WTC11 (cell line): ENCODE data around the gene CLSTN2.

Experiments
- CREB1 ChIP-seq: sonication (generic); formaldehyde crosslinking; IDR thresholded peaks from 2 replicates; pipeline ENCODE4 v1.8.0; 2023; ENCODE audit warnings: mild to moderate bottlenecking, missing genetic modification reagents
- GABPB1 ChIP-seq: sonication (generic); formaldehyde crosslinking; IDR thresholded peaks from 2 replicates; pipeline ENCODE4 v1.8.1; 2023; ENCODE audit warnings: mild to moderate bottlenecking, missing genetic modification reagents
- IRF2 ChIP-seq: sonication (generic); formaldehyde crosslinking; IDR thresholded peaks from 2 replicates; pipeline ENCODE4 v1.8.0; 2022; ENCODE audit warnings: low read depth, missing genetic modification reagents, borderline replicate concordance
- MAX ChIP-seq: sonication (generic); formaldehyde crosslinking; IDR thresholded peaks from 2 replicates; pipeline ENCODE4 v1.8.0; 2022; ENCODE audit warnings: mild to moderate bottlenecking, missing genetic modification reagents
- NFATC4 ChIP-seq: fragments of 250-450 bp; sonication (Bioruptor Pico); IDR thresholded peaks from 2 replicates; pipeline ENCODE4 v1.9.0; 2021; ENCODE audit warnings: mild to moderate bottlenecking
- PREB ChIP-seq: sonication (generic); formaldehyde crosslinking; IDR thresholded peaks from 2 replicates; pipeline ENCODE4 v1.8.1; 2022; ENCODE audit warnings: mild to moderate bottlenecking, missing genetic modification reagents, moderate library complexity, borderline replicate concordance
- TEAD4 ChIP-seq: sonication (generic); formaldehyde crosslinking; IDR thresholded peaks from 2 replicates; pipeline ENCODE4 v1.8.0; 2022; ENCODE audit warnings: mild to moderate bottlenecking, missing genetic modification reagents
- ZNF121 ChIP-seq: sonication (generic); formaldehyde crosslinking; IDR thresholded peaks from 2 replicates; pipeline ENCODE4 v1.8.0; 2023; ENCODE audit warnings: missing genetic modification reagents
- ZNF317 ChIP-seq: sonication (generic); formaldehyde crosslinking; IDR thresholded peaks from 2 replicates; pipeline ENCODE4 v1.8.1; 2023; ENCODE audit warnings: low read depth, mild to moderate bottlenecking, moderate library complexity, missing genetic modification reagents, borderline replicate concordance
- ZNF396 ChIP-seq: fragments of 250-450 bp; sonication (Bioruptor Pico); IDR thresholded peaks from 2 replicates; pipeline ENCODE4 v1.8.0; 2021; ENCODE audit warnings: mild to moderate bottlenecking, moderate library complexity, borderline replicate concordance
- ZNF416 ChIP-seq: fragments of 250-450 bp; sonication (Bioruptor Pico); IDR thresholded peaks from 2 replicates; pipeline ENCODE4 v1.9.0; 2021; ENCODE audit warnings: mild to moderate bottlenecking, inconsistent platforms
- TF ChIP-seq, protein P1 (sequence below): fragments of 200-600 bp; IDR thresholded peaks from 2 replicates; pipeline ENCODE4 v1.8.0; 2022; ENCODE audit warnings: antibody characterized with exemption
- TF ChIP-seq, protein P2 (sequence below): sonication (generic); formaldehyde crosslinking; IDR thresholded peaks from 2 replicates; pipeline ENCODE4 v1.8.1; 2022; ENCODE audit warnings: low read depth, missing genetic modification reagents, borderline replicate concordance

GRCh38 chr3:140456974-140457373 is 522.0 kb downstream of the CLSTN2 start:
- TF ChIP-seq, protein P1, sequence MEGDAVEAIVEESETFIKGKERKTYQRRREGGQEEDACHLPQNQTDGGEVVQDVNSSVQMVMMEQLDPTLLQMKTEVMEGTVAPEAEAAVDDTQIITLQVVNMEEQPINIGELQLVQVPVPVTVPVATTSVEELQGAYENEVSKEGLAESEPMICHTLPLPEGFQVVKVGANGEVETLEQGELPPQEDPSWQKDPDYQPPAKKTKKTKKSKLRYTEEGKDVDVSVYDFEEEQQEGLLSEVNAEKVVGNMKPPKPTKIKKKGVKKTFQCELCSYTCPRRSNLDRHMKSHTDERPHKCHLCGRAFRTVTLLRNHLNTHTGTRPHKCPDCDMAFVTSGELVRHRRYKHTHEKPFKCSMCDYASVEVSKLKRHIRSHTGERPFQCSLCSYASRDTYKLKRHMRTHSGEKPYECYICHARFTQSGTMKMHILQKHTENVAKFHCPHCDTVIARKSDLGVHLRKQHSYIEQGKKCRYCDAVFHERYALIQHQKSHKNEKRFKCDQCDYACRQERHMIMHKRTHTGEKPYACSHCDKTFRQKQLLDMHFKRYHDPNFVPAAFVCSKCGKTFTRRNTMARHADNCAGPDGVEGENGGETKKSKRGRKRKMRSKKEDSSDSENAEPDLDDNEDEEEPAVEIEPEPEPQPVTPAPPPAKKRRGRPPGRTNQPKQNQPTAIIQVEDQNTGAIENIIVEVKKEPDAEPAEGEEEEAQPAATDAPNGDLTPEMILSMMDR = no peak
- TF ChIP-seq GABPB1 (CRISPR knock-in tag) = no peak
- TF ChIP-seq, protein P2, sequence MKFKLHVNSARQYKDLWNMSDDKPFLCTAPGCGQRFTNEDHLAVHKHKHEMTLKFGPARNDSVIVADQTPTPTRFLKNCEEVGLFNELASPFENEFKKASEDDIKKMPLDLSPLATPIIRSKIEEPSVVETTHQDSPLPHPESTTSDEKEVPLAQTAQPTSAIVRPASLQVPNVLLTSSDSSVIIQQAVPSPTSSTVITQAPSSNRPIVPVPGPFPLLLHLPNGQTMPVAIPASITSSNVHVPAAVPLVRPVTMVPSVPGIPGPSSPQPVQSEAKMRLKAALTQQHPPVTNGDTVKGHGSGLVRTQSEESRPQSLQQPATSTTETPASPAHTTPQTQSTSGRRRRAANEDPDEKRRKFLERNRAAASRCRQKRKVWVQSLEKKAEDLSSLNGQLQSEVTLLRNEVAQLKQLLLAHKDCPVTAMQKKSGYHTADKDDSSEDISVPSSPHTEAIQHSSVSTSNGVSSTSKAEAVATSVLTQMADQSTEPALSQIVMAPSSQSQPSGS (CRISPR knock-in tag) = no peak
- no peak for TF ChIP-seq ZNF317 (CRISPR knock-in tag)
- TF ChIP-seq NFATC4 (CRISPR knock-in tag) = no peak
- TF ChIP-seq MAX (CRISPR knock-in tag) = no peak
- no peak for TF ChIP-seq ZNF416
- no peak for TF ChIP-seq ZNF396 (CRISPR knock-in tag)
- no peak for TF ChIP-seq CREB1 (CRISPR knock-in tag)
- TF ChIP-seq IRF2 (CRISPR knock-in tag) = no peak
- no peak for TF ChIP-seq TEAD4 (CRISPR knock-in tag)
- no peak for TF ChIP-seq PREB (CRISPR knock-in tag)
- TF ChIP-seq ZNF121 (CRISPR knock-in tag) = no peak
